HepG2 (cell line): ENCODE measurements around the gene TFAP2A. TPM values are rescaled to one million over a fixed set of nuclear protein-coding genes. Genes with fewer than 3 reads are reported as not detected.

Experiments
- ATAC-seq: fragments of 200-7000 bp; cut with Tn5 transposase; 3 replicates; pipeline ENCODE4 v1.9.1; 2020; ENCODE audit warnings: mild to moderate bottlenecking, moderate library complexity
- BruUV-seq: library from RNA; stranded (reverse); fragments of 400-500 nt; replicated peaks from 2 replicates; lab custom pipeline; 2021; lab: Mats Ljungman, UMichigan
- CTCF ChIA-PET: fragments of 300-600 bp; formaldehyde crosslinking; extraction: SDS; loops from one replicate; lab custom pipeline; 2021; ENCODE audit warnings: low total read pairs, inconsistent platforms, low intra/inter-chr PET ratio; lab: Yijun Ruan, JAX
- POLR2A ChIA-PET: fragments of 350-600 bp; sonication (Branson Sonifier 250); formaldehyde crosslinking; loops from one replicate; lab custom pipeline; 2020; ENCODE audit warnings: antibody characterized with exemption, inconsistent platforms; lab: Yijun Ruan, JAX
- DNase-seq: peaks from one replicate; pipeline ENCODE4 v3.0.0-alpha.2; 2015; ENCODE audit warnings: low spot score
- FAIRE-seq: peaks from 3 replicates; lab custom pipeline; 2011; peaks lifted over from hg19 to GRCh38; lab: Jason Lieb, UNC
- H2AFZ ChIP-seq: one replicate; pipeline ENCODE4 v1.6.1; 2011; ENCODE audit warnings: low read length, inconsistent platforms
- H3K27ac ChIP-seq: fragments of 300-600 bp; 3 replicates; pipeline ENCODE4 v1.8.0; 2011; ENCODE audit warnings: mixed run types, mild to moderate bottlenecking, mixed read lengths, low read length, inconsistent platforms; ENCODE audit not compliant: insufficient read depth; ENCODE audit errors: extremely low read length
- H3K27me3 ChIP-seq, 2 experiments: fragments of 200-600 bp in 1 of 2; 2 replicates in 1 of 2; 3 replicates in 1 of 2; pipeline versions ENCODE4 v1.6.0 to v1.8.0; 2011; ENCODE audit warnings: low read length in 2 of 2, mild to moderate bottlenecking in 2 of 2, moderate library complexity in 2 of 2, inconsistent platforms in 1 of 2; ENCODE audit not compliant: insufficient read depth in 2 of 2, control insufficient read depth in 1 of 2
- H3K36me3 ChIP-seq, 2 experiments: fragments of 200-600 bp in 1 of 2; replicated peaks in 1 of 2; 2 replicates in 1 of 2; 3 replicates in 1 of 2; pipeline versions ENCODE4 v1.5.1 to v1.8.0; 2011; ENCODE audit warnings: low read length in 2 of 2, inconsistent platforms in 1 of 2; ENCODE audit not compliant: insufficient read depth in 2 of 2, control insufficient read depth in 1 of 2
- H3K4me1 ChIP-seq: 2 replicates; pipeline ENCODE4 v1.5.1; 2012; ENCODE audit warnings: low read length, inconsistent platforms; ENCODE audit not compliant: insufficient read depth
- H3K4me2 ChIP-seq: 2 replicates; pipeline ENCODE4 v1.6.0; 2011; ENCODE audit warnings: low read depth, low read length, inconsistent platforms
- H3K4me3 ChIP-seq, 3 experiments: fragments of 200-600 bp in 1 of 3; sonication (generic), shearing (Covaris generic) in 1 of 3; replicated peaks in 1 of 3; 2 replicates each; pipeline ENCODE4 v1.5.1; 2011 to 2016; ENCODE audit warnings: low read length in 3 of 3, inconsistent platforms in 2 of 3, low read depth in 2 of 3, mild to moderate bottlenecking in 2 of 3, control low read depth in 1 of 3, mixed read lengths in 1 of 3; ENCODE audit not compliant: insufficient read depth in 1 of 3
- H3K79me2 ChIP-seq: one replicate; pipeline ENCODE4 v1.6.1; 2011; ENCODE audit warnings: low read length, inconsistent platforms; ENCODE audit not compliant: insufficient read depth
- H3K9ac ChIP-seq: 2 replicates; pipeline ENCODE4 v1.6.0; 2011; ENCODE audit warnings: mild to moderate bottlenecking, low read depth, low read length, inconsistent platforms; ENCODE audit not compliant: insufficient read depth
- H3K9me3 ChIP-seq: 2 replicates; pipeline ENCODE4 v1.5.1; 2012; ENCODE audit warnings: mild to moderate bottlenecking, low read length
- H4K20me1 ChIP-seq: 2 replicates; pipeline ENCODE4 v1.6.0; 2011; ENCODE audit warnings: inconsistent platforms, mild to moderate bottlenecking, low read length, moderate library complexity; ENCODE audit not compliant: insufficient read depth
- GTF2F1 ChIP-seq: fragments of 150-350 bp; IDR thresholded peaks from 2 replicates; pipeline ENCODE4 v1.6.1; 2014; ENCODE audit warnings: low read length
- MTA3 ChIP-seq: sonication (generic); formaldehyde crosslinking; IDR thresholded peaks from 2 replicates; pipeline ENCODE4 v1.4.0; 2020; ENCODE audit warnings: missing genetic modification reagents
- PAWR ChIP-seq: sonication (generic); formaldehyde crosslinking; IDR thresholded peaks from 2 replicates; pipeline ENCODE4 v1.4.0; 2020; ENCODE audit warnings: missing genetic modification reagents, mild to moderate bottlenecking, borderline replicate concordance
- SRSF1 ChIP-seq: fragments of 200-400 bp; formaldehyde crosslinking; optimal IDR thresholded peaks from 2 replicates; pipeline ENCODE3; 2017; ENCODE audit warnings: mild to moderate bottlenecking, low read depth, low read length, moderate library complexity
- ZIK1 ChIP-seq: sonication (generic); formaldehyde crosslinking; IDR thresholded peaks from 2 replicates; pipeline ENCODE4 v1.5.0; 2020; ENCODE audit warnings: mild to moderate bottlenecking, low read depth, missing genetic modification reagents, borderline replicate concordance
- ZNF746 ChIP-seq: sonication (generic); formaldehyde crosslinking; IDR thresholded peaks from 2 replicates; pipeline ENCODE4 v1.8.0; 2022; ENCODE audit warnings: mild to moderate bottlenecking, missing genetic modification reagents
- ZSCAN25 ChIP-seq: sonication (generic); formaldehyde crosslinking; IDR thresholded peaks from 2 replicates; pipeline ENCODE4 v1.8.0; 2022; ENCODE audit warnings: mild to moderate bottlenecking, missing genetic modification reagents
- WGBS: methylation state at CpG from one replicate; pipeline ENCODE4 v1.1.6; 2017; ENCODE audit warnings: low lambda C conversion rate; 5-methylcytosine and 5-hydroxymethylcytosine counted together
- in situ Hi-C: cut with HindIII; loops from 2 replicates; pipeline ENCODE4 v1.10.0; 2017; ENCODE audit warnings: low pct_unique_long_range_greater_than_20kb; ENCODE audit not compliant: extremely low pct_ligation_motif_present
- intact Hi-C: fragments of 100-400 bp; cut with micrococcal nuclease; formaldehyde crosslinking; loops from one replicate; pipeline ENCODE4 v1.10.0; 2022; ENCODE audit not compliant: unreplicated experiment
- polyA plus RNA-seq, 8 experiments: library from polyadenylated mRNA; depleted of rRNA in 3 of 8; stranded (reverse) in 7 of 8; unstranded in 1 of 8; fragments of >200 nt; fragmentation: Illumina TruSeq in 4 of 8; extraction: Trizol in 4 of 8; gene quantifications; 2 replicates each; pipeline versions ENCODE4 v1.2.1 to v1.2.3, GENCODE V29; 2011 to 2016; ENCODE audit warnings: low read depth in 4 of 8, missing spikeins in 1 of 8, mixed read lengths in 1 of 8; ENCODE audit not compliant: insufficient read depth in 1 of 8
- total RNA-seq, 5 experiments: library from RNA; depleted of rRNA; stranded (reverse); fragments of >200 nt; fragmentation: Illumina TruSeq; extraction: Trizol; gene quantifications; 2 replicates each; pipeline ENCODE4 v1.2.3, GENCODE V29; 2016; ENCODE audit warnings: low read depth in 1 of 5
- TF ChIP-seq, protein P1 (sequence below): sonication (generic); formaldehyde crosslinking; IDR thresholded peaks from 2 replicates; pipeline ENCODE4 v1.4.0; 2020; ENCODE audit warnings: mild to moderate bottlenecking, missing genetic modification reagents

TFAP2A gene
- total and polyA plus RNA-seq, 2 of the 13 experiments (the other 11 are each of a cell fraction or from before 2014, with no cell fraction given), result not detected

DNA sequence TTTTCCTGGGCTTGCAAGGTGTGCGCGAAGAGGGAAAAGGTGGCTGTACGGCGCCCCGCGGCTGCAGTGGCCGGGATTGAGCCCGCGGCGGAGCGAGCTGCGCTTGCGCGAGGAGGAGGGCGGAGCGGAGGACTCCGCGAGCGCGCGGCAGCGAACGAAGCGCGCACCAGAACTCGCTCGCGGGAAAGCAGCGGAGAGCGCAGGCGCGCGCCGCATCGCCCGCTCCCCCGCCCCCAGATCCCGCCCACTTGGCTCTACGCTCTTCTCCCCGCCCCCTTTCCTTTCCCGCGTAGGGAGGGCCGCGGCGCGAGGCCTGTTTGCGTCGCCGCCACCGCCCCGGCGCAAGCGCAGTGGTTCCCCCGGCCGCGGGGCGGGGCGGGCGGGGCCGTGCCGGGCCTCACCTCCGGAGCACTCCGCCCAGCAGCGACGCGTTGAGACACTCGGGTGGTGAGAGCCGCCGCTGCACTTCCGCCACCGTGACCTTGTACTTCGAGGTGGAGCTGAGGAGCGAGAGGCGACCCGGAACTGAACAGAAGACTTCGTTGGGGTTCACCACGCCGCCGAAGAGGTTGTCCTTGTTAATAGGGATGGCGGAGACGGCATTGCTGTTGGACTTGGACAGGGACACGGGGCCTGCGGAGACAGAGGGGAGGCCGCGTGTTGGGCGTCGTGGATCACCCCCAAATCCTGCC, 10.6 kb downstream of the TFAP2A start:
- in situ Hi-C loops, result no loop called here
- H3K4me3 ChIP-seq, result no peak overlapping the region
- H3K4me1 ChIP-seq, result no peaks in the 10 kb centered on the region
- intact Hi-C loops, result no loop called here
- H2AFZ ChIP-seq, result no peak overlapping the region
- no peak overlapping the region for H3K9ac ChIP-seq
- no peak overlapping the region for H3K4me2 ChIP-seq
- DNase-seq (no peak), FAIRE-seq (no peak), ATAC-seq (no peak)
- H3K9me3 ChIP-seq, result no peaks in the 10 kb centered on the region
- TF ChIP-seq MTA3 (CRISPR knock-in tag), result no peak
- TF ChIP-seq, protein P1, sequence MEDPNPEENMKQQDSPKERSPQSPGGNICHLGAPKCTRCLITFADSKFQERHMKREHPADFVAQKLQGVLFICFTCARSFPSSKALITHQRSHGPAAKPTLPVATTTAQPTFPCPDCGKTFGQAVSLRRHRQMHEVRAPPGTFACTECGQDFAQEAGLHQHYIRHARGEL (CRISPR knock-in tag), result no peak
- no peak for TF ChIP-seq ZSCAN25 (CRISPR knock-in tag)
- no peak for TF ChIP-seq PAWR
- TF ChIP-seq ZNF746 (CRISPR knock-in tag), result no peak
- TF ChIP-seq ZIK1 (CRISPR knock-in tag), result no peak
- no peak for TF ChIP-seq GTF2F1
- no peak for TF ChIP-seq SRSF1
- H3K79me2 ChIP-seq, result no peaks in the 10 kb centered on the region
- H3K27ac ChIP-seq, result no peak overlapping the region
- H3K36me3 ChIP-seq, result no peaks in the 10 kb centered on the region
- 75% methylated on average over 87 of the region's 87 CpGs for WGBS
- peaks cover 5 to 68% of the 10 kb centered on the region in 2 experiments; a peak in 4 of 5 replicates for H3K27me3 ChIP-seq
- POLR2A ChIA-PET, result no interaction called here
- H4K20me1 ChIP-seq, result no peaks in the 10 kb centered on the region
- no TSS peak for BruUV-seq
- CTCF ChIA-PET, result no interaction called here
